Body of pancreas (tissue), 4 donors: ENCODE results near the gene RNU1-2.

Experiments
- CTCF ChIP-seq, 7 experiments: fragments of 450-650 bp in 4 of 7; fragments of 200-600 bp in 3 of 7; sonication (generic) in 3 of 7; IDR thresholded peaks; one replicate each; pipeline ENCODE4 v1.5.1; 2016 to 2019; ENCODE audit warnings: antibody characterized with exemption in 7 of 7
- POLR2A ChIP-seq, 3 donors: fragments of 450-650 bp; IDR thresholded peaks; one replicate each; pipeline ENCODE4 v1.6.1; 2016; ENCODE audit warnings: antibody characterized with exemption in 3 of 3, mild to moderate bottlenecking in 2 of 3

- peak in 1 of 7 experiments; percentile 31 for TF ChIP-seq CTCF (IDR thresholded peaks at IDR 0.05)
- no peak for TF ChIP-seq POLR2A (IDR thresholded peaks at IDR 0.05)
Measured at GRCh38 chr1:16913181-16913832, 17.5 kb downstream of the RNU1-2 start.
